ENCODE data around the gene PRKG1.

GRCh38 chr10:51235865-51236264, 161.6 kb downstream of the PRKG1 start:
- TF ChIP-seq EZH2 (IDR thresholded peaks at IDR 0.05; ENCODE audit: low read length, missing control alignments) (no peak), CTCF (conservative IDR thresholded peaks at IDR 0.05 in 1 of 2, IDR thresholded peaks at IDR 0.05 in 1 of 2; ENCODE audit: low read depth in 1 of 2, low read length in 2 of 2) (no peak)
